HG03439 (cell line): ENCODE data around the gene PCAT7.

ENCODE experiments used
- ATAC-seq: cut with Tn5 transposase; IDR thresholded peaks from one replicate; pipeline ENCODE4 v1.9.1; 2021; ENCODE audit warnings: mild to moderate bottlenecking, moderate library complexity; ENCODE audit not compliant: unreplicated experiment

The PCAT7 gene

DNA sequence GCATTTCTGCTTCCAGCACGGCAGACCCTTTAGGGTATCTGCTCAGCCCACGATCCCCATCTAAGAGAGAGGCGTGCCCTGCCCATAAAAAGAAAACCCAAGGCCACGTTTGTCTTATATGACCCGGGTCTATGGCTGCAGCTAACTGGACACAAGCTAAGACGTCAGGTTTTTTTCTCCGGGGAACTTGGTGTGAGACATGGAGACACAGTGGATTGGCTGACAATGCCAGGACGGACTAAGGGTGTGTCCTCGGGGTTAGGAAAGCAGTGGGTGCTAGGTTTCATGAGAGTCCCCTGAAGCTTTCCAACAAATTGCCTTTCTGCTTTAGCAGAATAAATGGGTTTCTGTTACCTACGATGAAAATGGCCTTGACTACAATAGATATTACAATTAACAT lies 45.8 kb downstream of the PCAT7 start:
- ATAC-seq, result no peak

DNA sequence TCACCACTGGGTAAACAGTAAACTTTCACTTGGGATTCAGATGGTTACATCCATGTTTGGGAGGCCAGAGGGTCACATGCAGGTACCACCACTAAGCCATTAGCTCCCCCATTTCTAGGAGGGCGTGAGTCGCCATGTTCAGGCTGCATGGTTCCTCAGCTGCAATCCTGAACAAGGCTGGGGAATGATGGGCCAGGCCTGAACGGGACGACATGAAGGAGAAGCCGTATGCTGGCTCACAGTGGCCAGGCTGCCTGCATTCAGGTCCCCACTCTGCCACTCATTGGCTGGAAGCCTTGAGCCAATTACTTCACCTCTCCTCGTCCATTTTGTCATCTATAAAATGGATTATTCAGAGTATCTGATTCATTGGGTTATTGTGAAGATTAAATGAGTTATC lies 47.8 kb downstream of the PCAT7 start:
- ATAC-seq, result no peak

DNA sequence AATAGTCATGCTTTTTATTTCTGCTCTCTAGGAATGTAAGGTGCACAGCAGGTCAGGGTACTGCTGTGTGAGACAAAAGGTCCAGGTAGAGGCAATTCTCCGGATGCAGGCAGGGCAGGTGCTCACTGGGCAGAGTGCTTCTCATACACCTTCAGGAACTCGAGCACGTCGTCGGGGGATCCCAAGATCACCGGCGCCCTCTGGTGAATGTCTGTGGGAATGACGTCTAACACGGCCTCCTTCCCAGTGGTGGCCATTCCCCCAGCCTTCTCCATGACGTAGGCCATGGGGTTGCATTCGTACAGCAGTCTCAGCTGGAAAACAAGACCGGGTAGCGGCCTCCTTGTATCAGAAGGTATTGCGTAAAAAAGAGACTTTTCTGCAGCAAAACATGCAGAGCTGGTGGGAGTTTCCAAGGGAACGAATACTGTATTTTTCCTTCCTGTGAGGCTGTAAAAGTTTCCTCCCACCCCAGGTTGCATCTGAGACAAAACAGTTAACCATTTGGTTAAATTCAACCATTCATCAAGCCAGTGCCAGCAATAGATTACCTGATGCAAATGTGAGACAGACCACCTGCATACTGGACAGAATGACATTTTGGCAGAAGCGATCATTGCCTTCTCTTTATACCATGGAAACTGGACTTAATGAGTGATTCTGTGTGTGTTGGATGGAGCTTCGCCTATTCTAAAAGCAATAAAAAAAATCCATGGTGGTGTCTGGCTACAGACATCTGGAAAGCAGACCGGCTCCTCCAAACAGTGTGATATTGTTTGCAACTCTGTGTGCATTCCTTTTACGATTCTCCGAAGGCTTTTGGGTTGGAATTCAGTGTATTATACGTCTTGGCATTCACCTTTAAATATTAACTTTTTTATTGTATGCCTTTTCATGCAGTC lies 48.6 kb downstream of the PCAT7 start:
- no peak for ATAC-seq

DNA sequence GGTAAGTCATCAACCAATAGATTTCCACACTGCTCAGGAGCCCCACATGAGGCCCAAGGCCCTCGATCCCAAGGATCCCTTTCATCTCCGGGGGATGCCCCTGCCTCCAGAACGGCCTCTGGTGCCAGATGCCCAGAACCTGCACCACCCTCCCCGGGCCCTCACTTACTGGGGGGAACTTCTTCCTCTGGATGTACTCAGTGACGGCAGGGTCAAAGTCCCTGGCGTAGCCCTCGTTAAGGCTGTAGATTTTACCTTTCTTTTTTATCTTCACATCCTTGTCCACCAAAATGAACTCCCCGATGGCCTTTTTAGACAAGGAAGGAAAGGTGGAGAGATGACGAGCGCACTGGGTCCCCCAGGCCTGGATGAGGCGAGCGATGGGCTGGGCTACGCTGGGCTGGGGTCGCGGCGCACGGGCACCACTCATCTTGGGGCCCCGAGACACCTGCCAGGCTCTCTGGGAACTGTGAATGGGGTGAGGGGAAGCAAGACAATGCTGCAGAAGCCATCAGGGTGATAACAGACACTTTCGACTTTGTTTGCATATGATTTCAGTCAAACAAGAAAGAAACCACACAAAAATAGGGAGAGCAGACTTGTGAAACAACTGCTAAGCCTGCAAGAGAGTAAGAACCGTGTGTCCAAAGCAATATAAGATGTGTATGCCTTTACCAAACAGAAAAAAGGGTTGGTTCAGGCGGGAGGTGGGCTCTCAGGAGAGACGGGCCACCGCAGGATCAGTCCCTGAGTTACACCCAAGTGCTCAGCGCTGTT lies 52.0 kb downstream of the PCAT7 start:
- ATAC-seq, result no peak

DNA sequence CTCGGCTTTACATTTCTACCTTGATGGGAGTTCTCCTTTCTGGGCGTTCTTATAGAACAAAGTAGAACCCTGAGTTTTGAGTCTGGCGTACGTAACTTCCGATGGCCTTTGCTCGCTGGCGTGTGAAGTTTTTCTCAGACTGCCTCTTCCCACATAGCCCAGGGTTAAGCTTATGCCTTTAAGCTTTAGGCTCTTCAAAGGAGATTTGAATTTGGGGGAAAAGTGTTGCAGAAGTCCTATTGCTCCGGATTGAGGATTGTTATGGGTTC lies 52.5 kb downstream of the PCAT7 start:
- ATAC-seq, result no peak

DNA sequence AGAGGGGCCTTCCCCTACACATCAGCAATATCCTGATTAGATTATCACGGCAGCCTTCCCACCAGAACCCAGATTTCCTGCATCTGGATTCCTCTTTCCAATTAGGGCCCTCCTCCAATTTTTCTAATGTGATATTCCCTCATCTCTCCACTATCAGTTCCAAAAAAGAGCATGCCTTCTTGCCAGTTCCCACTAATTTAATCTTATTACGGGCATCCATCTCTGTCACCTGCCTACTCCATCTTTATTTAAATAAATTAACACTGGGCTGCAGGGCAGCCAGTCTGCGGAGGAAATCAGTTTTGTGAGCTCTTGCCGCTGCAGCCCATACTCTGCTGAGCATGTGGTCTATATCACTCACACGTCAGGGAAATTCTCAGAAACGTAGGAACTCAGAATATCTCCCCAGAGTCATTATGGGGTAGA lies 55.3 kb downstream of the PCAT7 start:
- no peak for ATAC-seq

DNA sequence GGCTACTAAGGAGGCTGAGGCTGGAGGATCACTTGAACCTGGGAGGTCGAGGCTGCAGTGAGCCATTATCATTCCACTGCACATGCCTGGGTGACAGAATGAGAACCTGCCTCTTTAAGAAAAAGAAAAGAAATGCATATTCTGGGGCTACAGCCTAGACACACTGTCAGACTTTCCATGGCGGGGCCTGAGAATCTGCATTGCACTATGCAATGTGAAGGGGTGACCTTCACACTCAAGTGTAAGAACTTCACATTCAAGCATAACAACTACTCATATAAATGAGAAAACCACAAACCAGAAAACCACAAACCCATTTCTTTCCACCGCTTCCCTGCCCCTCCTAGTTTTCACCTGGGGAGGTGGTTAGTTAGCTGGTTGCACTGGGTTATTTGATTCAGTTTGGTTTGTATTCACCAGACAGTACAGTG lies 56.8 kb downstream of the PCAT7 start:
- no peak for ATAC-seq

DNA sequence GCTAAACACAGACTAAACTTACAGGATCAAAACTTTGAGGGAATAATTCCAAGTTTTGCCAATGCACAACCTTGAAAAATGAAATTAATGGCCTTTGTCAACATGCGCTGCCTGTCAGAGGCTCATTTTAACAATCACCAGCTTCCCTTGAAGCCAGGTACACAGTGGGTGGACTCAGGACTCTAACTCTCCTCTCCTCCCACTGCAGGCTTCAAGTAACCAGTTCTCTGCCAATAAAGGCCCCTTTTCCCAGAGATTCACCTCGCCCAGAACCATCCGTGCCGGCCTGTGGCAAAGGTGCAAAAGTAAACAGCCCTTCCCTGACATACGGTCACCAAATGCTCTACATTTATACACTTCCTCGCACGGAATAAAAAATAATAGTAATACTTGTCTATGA lies 57.2 kb downstream of the PCAT7 start:
- ATAC-seq, result no peak

DNA sequence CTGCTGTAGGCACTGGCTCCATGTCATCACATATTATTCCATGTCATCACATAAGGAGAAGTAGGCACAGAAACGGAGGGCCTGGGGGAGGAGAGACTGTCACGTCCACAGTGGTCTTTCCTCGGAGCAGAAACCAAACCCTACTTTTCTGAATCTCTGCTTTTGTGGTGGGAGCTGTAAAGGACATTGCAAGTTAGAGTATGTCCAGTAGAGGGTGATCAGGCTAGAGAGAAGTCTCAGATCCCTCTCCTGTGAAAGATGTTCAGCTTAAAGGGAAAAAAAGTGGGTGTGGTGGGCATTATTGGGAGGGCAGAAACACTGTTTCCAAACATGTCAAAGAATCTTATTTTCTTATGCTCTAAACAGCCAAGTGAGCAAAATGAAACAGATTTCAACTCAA lies 58.1 kb downstream of the PCAT7 start:
- no peak for ATAC-seq

DNA sequence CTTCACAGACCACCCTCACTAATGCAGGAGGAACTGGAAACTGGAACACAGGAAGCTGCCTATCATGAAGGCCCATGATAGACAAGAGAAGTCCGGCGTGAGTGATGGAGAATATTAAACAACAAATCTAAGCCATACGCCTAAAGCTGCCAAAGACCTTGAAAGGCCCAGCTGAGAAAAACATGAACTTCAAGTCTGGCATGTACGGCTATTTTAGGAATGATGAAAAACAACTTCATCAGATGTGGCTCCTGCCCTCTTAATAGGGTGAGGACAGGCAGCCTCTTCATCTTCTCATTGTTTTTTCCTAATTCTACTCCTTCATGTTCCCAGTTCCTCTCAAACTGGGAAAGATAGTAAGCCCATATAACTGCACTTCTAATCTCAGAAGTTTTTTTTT lies 64.1 kb downstream of the PCAT7 start:
- ATAC-seq, result no peak
